SW480 (cell line): ENCODE results near the gene CTIF.

ENCODE experiments used
- DNase-seq: peaks from one replicate; pipeline ENCODE4 v3.0.0-alpha.2; 2016; ENCODE audit warnings: low spot score

The CTIF gene

GRCh38 chr18:48575301-48575657 is 36.4 kb downstream of the CTIF start:
- no peak for DNase-seq

- no peak for DNase-seq
Measured at GRCh38 chr18:48575658-48576456, 37.0 kb downstream of the CTIF start.

- no peak for DNase-seq
Measured at GRCh38 chr18:48576457-48576771, 37.6 kb downstream of the CTIF start.

GRCh38 chr18:48577478-48578190 is 38.8 kb downstream of the CTIF start:
- DNase-seq = no peak

- DNase-seq = no peak
Measured at GRCh38 chr18:48578289-48578688, 39.5 kb downstream of the CTIF start.

GRCh38 chr18:48580066-48580465 is 41.2 kb downstream of the CTIF start:
- DNase-seq = no peak

GRCh38 chr18:48580782-48581181 is 42.0 kb downstream of the CTIF start:
- DNase-seq = no peak

- DNase-seq = no peak
Measured at GRCh38 chr18:48581206-48581605, 42.4 kb downstream of the CTIF start.

- DNase-seq = no peak
Measured at GRCh38 chr18:48581941-48582340, 43.1 kb downstream of the CTIF start.

- no peak for DNase-seq
Measured at GRCh38 chr18:48582946-48583345, 44.1 kb downstream of the CTIF start.

- no peak for DNase-seq
Measured at GRCh38 chr18:48583573-48583972, 44.7 kb downstream of the CTIF start.

GRCh38 chr18:48589797-48590519 is 51.1 kb downstream of the CTIF start:
- DNase-seq = no peak

GRCh38 chr18:48590678-48591077 is 51.8 kb downstream of the CTIF start:
- DNase-seq = no peak

- no peak for DNase-seq
Measured at GRCh38 chr18:48592540-48593171, 53.8 kb downstream of the CTIF start.

GRCh38 chr18:48594471-48595094 is 55.8 kb downstream of the CTIF start:
- DNase-seq = no peak

- DNase-seq = no peak
Measured at GRCh38 chr18:48595703-48596218, 56.9 kb downstream of the CTIF start.

- DNase-seq = no peak
Measured at GRCh38 chr18:48597110-48597509, 58.3 kb downstream of the CTIF start.

GRCh38 chr18:48597671-48598070 is 58.8 kb downstream of the CTIF start:
- DNase-seq = no peak

GRCh38 chr18:48599391-48599790 is 60.6 kb downstream of the CTIF start:
- DNase-seq = no peak

- DNase-seq = no peak
Measured at GRCh38 chr18:48600046-48600445, 61.2 kb downstream of the CTIF start.

GRCh38 chr18:48600456-48601090 is 61.7 kb downstream of the CTIF start:
- DNase-seq = no peak
